ENCODE results near the gene GPR143. TPM values are rescaled to one million over a fixed set of nuclear protein-coding genes. Genes with fewer than 3 reads are reported as not detected.
"Not testable (repeated sequence)": the region's sequence is repeated elsewhere in the genome, so short reads cannot be mapped to it uniquely, and the experiment has no call there.

Gene GPR143
- 0.52 TPM for total RNA-seq

DNA sequence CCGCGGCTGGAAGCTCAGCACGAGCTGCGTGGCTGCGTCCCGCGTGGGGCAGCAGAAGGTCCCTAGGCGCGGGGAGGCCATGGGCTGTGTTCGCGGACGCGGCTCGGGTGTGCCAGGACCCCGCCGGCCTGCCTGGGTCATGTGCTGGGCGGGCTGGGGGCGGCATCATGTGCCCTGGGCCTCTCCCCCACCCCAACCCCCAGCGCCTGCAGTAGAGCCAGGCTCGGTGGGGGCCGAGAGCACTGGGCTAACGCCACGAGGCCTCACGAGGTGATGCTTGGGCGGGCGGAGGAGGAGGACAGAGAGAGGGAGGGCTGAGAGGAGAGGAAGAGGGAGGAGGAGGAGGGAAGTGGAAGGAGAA is at the start of gene GPR143:
Gene GPR143, minus strand, starts transcription at position 111 of the 361 bp plus-strand sequence. Its CDS starts 30 bp downstream, at position 81.
- Histone ChIP-seq H3K27ac (ENCODE audit: low read depth, low read length) (no peak within 1 kb of the TSS), H3K36me3 (ENCODE audit: control insufficient read depth in 3 of 3, insufficient read depth in 3 of 3, low read length in 3 of 3) (no peaks in the 10 kb centered on the region), H3K9me3 (ENCODE audit: control insufficient read depth in 3 of 3, low read length in 3 of 3) (no peaks in the 10 kb centered on the region), H3K4me3 (ENCODE audit: low read length in 3 of 3) (no peak within 1 kb of the TSS), H3K9ac (ENCODE audit: low read depth in 1 of 3, low read length in 3 of 3) (no peak within 1 kb of the TSS), H3K4me1 (ENCODE audit: control insufficient read depth in 3 of 3, insufficient read depth in 3 of 3, low read length in 3 of 3) (no peaks in the 10 kb centered on the region), H3K27me3 (ENCODE audit: control insufficient read depth in 3 of 3, insufficient read depth in 3 of 3, low read length in 3 of 3) (peaks cover 0 to 10% (median 10%) of the 10 kb centered on the region in 3 donors)

DNA sequence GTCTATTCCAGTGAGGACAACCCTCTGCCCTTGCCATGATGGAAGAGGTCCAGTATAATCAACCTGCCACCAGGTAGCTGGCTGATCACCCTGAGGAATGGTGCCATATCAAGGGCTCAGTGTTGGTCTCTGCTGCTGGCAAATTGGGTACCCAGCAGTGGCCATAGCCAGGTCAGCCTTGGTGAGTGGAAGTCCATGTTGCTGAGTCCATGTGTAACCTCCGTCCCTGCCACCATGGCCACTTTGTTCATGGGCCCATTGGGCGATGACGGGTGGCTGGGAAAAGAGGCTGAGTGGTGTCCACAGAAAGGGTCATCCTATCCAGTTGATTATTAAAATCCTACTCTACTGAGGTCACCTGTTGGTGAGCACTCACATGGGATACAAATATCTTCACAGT is 45.4 kb upstream of the GPR143 start:
- H3K9me3 ChIP-seq (ENCODE audit: control insufficient read depth in 3 of 3, low read length in 3 of 3); H3K27me3 ChIP-seq (ENCODE audit: control insufficient read depth in 3 of 3, insufficient read depth in 3 of 3, low read length in 3 of 3); H3K4me1 ChIP-seq (ENCODE audit: control insufficient read depth in 3 of 3, insufficient read depth in 3 of 3, low read length in 3 of 3); H3K4me3 ChIP-seq (ENCODE audit: low read length in 3 of 3); H3K36me3 ChIP-seq (ENCODE audit: control insufficient read depth in 3 of 3, insufficient read depth in 3 of 3, low read length in 3 of 3); H3K27ac ChIP-seq (ENCODE audit: low read depth, low read length); H3K9ac ChIP-seq (ENCODE audit: low read depth in 1 of 3, low read length in 3 of 3): not testable (repeated sequence)

DNA sequence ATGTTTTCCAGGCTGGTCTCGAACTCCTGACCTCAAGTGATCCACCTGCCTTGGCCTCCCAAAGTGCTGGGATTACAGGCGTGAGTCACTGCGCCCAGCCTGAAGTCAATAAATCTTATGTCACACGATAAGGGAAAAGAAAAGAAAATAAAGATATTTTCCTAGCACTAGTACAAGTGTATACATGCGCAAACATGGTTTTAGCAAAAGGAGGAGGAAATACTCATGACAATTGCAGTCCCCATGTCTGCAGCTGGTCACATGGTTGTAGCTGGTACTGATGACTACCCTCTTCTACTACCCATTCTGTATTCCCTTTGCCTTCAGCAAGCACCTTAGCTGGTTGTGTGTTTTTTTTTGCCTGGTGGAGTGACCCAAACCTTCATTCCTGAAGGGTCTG is 44.2 kb upstream of the GPR143 start:
- not testable (repeated sequence) for H3K27me3 ChIP-seq (ENCODE audit: control insufficient read depth in 3 of 3, insufficient read depth in 3 of 3, low read length in 3 of 3); H3K4me3 ChIP-seq (ENCODE audit: low read length in 3 of 3); H3K36me3 ChIP-seq (ENCODE audit: control insufficient read depth in 3 of 3, insufficient read depth in 3 of 3, low read length in 3 of 3); H3K9me3 ChIP-seq (ENCODE audit: control insufficient read depth in 3 of 3, low read length in 3 of 3); H3K27ac ChIP-seq (ENCODE audit: low read depth, low read length); H3K9ac ChIP-seq (ENCODE audit: low read depth in 1 of 3, low read length in 3 of 3); H3K4me1 ChIP-seq (ENCODE audit: control insufficient read depth in 3 of 3, insufficient read depth in 3 of 3, low read length in 3 of 3)

DNA sequence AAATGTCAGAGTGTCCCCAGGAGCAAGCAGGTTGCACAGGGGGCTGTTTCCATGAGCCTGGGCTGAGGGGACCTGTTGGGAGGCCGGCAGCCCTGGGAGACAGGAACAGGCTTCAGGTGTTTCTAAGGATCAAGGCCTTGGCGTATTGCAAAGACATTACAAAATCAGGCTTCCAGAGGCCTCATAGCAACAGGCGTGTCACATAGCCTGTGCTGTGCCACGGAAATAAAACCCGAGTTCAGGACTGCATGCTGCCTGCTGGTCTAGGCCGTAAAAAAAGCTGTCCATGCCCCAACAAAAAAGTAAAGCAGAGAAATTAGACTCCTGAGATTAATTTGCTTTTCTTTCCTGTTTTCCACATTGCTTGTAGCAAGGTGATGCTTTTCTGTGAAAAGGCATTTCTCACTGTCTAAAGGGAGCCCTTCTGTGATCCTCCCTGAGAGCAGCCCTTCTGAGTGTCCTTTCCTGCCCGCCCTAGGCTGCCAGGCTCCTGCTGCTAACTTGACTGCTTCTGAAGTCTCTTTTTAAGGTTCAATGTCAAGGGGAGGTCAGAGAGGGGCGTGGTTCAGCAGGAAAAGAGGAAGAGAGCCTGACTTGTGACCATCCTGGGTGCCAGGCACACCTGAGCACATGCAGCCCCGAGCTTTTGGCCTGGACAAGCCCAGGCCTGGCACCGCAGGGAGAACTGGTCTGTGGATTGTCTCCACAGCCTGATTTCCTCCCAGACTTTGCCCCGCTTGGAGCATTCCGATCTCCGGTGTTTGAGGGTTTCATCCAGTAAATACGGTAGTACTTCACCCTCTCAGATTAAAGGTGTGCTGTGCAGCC is 41.9 kb upstream of the GPR143 start:
- Histone ChIP-seq H3K9ac (ENCODE audit: low read depth in 1 of 3, low read length in 3 of 3) (no peak overlapping the region), H3K27ac (ENCODE audit: low read depth, low read length) (no peak overlapping the region), H3K27me3 (ENCODE audit: control insufficient read depth in 3 of 3, insufficient read depth in 3 of 3, low read length in 3 of 3) (no peaks in the 10 kb centered on the region), H3K9me3 (ENCODE audit: control insufficient read depth in 3 of 3, low read length in 3 of 3) (no peaks in the 10 kb centered on the region), H3K4me3 (ENCODE audit: low read length in 3 of 3) (no peak overlapping the region), H3K36me3 (ENCODE audit: control insufficient read depth in 3 of 3, insufficient read depth in 3 of 3, low read length in 3 of 3) (no peaks in the 10 kb centered on the region), H3K4me1 (ENCODE audit: control insufficient read depth in 3 of 3, insufficient read depth in 3 of 3, low read length in 3 of 3) (no peaks in the 10 kb centered on the region)

DNA sequence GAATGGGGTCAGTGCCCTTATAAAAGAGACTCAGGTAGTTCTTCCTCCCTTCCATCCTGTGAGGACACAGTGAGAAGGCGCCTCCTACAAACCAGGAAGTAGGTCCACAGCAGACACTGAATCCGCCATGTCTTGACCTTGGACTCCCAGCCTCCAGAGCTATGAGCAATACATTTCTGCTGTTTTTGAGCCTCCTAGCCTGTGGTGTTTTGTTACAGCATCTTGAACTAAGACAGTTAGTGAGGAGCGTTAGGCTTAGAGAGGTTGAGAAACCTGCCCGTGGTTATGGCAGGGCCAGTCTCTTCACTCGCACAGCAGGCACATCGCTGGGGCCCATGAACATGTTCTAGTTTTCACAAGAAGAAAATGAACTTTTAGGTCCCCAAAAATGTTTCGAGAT is 40.3 kb upstream of the GPR143 start:
- Histone ChIP-seq H3K4me3 (ENCODE audit: low read length in 3 of 3) (no peak overlapping the region), H3K27ac (ENCODE audit: low read depth, low read length) (no peak overlapping the region), H3K36me3 (ENCODE audit: control insufficient read depth in 3 of 3, insufficient read depth in 3 of 3, low read length in 3 of 3) (no peaks in the 10 kb centered on the region), H3K4me1 (ENCODE audit: control insufficient read depth in 3 of 3, insufficient read depth in 3 of 3, low read length in 3 of 3) (no peaks in the 10 kb centered on the region), H3K27me3 (ENCODE audit: control insufficient read depth in 3 of 3, insufficient read depth in 3 of 3, low read length in 3 of 3) (no peaks in the 10 kb centered on the region), H3K9ac (ENCODE audit: low read depth in 1 of 3, low read length in 3 of 3) (no peak overlapping the region), H3K9me3 (ENCODE audit: control insufficient read depth in 3 of 3, low read length in 3 of 3) (no peaks in the 10 kb centered on the region)

DNA sequence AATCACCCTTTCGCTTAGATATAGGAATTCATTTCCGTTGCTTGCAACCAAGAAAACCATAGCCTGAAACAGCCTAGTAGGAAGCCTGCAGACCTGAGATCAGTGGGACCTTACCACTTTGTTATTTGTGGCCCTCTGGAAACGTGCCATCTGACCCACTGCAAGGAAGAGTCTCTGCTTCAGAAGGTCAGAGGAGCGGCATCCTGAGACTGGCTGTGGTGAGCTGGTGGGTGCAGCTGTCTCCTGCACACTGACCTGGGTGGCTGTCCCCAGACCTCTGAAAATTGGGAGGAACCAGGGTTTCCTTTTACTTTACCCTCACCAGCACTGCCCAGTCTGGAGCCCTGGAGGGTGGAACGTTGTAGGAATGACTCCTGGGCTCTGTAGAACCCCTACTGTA is 38.8 kb upstream of the GPR143 start:
- Histone ChIP-seq H3K9me3 (ENCODE audit: control insufficient read depth in 3 of 3, low read length in 3 of 3) (no peaks in the 10 kb centered on the region), H3K27ac (ENCODE audit: low read depth, low read length) (no peak overlapping the region), H3K4me3 (ENCODE audit: low read length in 3 of 3) (no peak overlapping the region), H3K36me3 (ENCODE audit: control insufficient read depth in 3 of 3, insufficient read depth in 3 of 3, low read length in 3 of 3) (no peaks in the 10 kb centered on the region), H3K4me1 (ENCODE audit: control insufficient read depth in 3 of 3, insufficient read depth in 3 of 3, low read length in 3 of 3) (no peaks in the 10 kb centered on the region), H3K27me3 (ENCODE audit: control insufficient read depth in 3 of 3, insufficient read depth in 3 of 3, low read length in 3 of 3) (no peaks in the 10 kb centered on the region), H3K9ac (ENCODE audit: low read depth in 1 of 3, low read length in 3 of 3) (no peak overlapping the region)

DNA sequence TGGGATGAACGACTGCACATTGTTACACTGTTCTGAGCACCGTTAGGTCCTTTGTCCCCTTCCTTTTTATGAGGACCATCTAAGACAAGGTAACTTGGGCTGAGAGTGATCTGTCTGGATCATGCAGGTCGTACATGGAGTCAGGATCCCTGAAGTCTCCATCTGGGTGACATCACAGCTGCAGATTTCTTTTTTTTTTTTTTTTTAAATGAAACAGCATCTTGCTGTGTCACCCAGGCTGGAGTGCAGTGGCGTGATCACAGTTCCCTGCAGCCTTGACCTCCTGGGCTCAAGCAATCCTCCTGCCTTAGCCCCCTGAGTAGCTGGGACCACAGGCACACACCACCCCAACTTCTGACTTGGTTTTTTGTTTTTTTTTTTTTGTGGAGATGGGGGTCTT is 37.1 kb upstream of the GPR143 start:
- no peak overlapping the region for H3K9ac ChIP-seq (ENCODE audit: low read depth in 1 of 3, low read length in 3 of 3)
- no peaks in the 10 kb centered on the region for H3K9me3 ChIP-seq (ENCODE audit: control insufficient read depth in 3 of 3, low read length in 3 of 3)
- H3K4me3 ChIP-seq (ENCODE audit: low read length in 3 of 3): no peak overlapping the region
- no peaks in the 10 kb centered on the region for H3K27me3 ChIP-seq (ENCODE audit: control insufficient read depth in 3 of 3, insufficient read depth in 3 of 3, low read length in 3 of 3)
- H3K36me3 ChIP-seq (ENCODE audit: control insufficient read depth in 3 of 3, insufficient read depth in 3 of 3, low read length in 3 of 3): no peaks in the 10 kb centered on the region
- H3K4me1 ChIP-seq (ENCODE audit: control insufficient read depth in 3 of 3, insufficient read depth in 3 of 3, low read length in 3 of 3): no peaks in the 10 kb centered on the region
- H3K27ac ChIP-seq (ENCODE audit: low read depth, low read length): no peak overlapping the region

DNA sequence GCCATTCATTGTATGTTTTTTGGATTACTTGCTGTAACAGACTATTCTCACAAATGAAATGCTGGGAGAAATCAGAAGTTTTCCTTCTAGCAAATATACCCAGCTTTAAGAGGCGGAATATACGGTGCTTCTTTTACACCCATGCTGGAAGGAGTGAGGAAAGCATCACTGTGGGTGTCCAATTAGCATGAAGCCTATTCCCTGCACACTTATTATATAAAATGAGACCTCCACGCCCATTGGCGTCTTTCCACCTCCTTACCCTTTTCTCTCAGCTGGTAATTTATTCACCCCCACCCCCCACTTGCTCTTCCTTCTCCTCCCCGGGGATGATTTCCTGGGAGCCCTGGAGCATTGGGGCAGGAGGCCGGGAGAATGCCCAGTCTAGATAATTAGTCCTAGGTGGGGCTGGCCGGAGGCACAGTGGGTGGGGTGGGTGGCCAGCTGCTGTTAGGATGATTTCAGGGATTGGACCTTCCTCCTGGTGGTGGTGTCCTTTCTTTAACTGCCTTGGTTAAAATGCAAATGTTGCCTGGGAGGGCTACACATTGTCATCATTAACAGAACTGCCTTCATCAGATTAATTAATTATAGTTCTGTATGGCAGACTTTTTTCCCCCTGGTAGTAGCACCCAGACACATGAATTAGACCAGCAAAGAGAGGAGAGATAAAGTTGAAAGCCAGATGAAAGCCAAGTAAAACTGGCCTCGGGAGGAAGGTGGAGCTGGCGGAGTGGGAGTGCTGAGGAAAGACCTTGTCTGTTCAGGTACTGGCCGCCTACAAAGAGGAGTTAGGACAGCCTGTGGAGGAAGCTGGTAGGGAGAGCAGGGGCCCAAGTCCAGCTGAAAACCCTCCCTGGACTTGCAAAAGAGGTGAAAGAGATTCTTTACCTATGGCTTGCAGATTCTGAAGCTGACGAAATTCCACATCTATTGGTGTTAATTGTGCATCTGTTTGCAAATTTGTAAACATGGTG is 32.0 kb upstream of the GPR143 start:
- no peak overlapping the region for H3K4me3 ChIP-seq (ENCODE audit: low read length in 3 of 3)
- no peaks in the 10 kb centered on the region for H3K27me3 ChIP-seq (ENCODE audit: control insufficient read depth in 3 of 3, insufficient read depth in 3 of 3, low read length in 3 of 3)
- no peaks in the 10 kb centered on the region for H3K4me1 ChIP-seq (ENCODE audit: control insufficient read depth in 3 of 3, insufficient read depth in 3 of 3, low read length in 3 of 3)
- no peak overlapping the region for H3K9ac ChIP-seq (ENCODE audit: low read depth in 1 of 3, low read length in 3 of 3)
- H3K9me3 ChIP-seq (ENCODE audit: control insufficient read depth in 3 of 3, low read length in 3 of 3): peaks cover 0 to 2% (median 0%) of the 10 kb centered on the region in 3 donors
- no peaks in the 10 kb centered on the region for H3K36me3 ChIP-seq (ENCODE audit: control insufficient read depth in 3 of 3, insufficient read depth in 3 of 3, low read length in 3 of 3)
- H3K27ac ChIP-seq (ENCODE audit: low read depth, low read length): no peak overlapping the region

DNA sequence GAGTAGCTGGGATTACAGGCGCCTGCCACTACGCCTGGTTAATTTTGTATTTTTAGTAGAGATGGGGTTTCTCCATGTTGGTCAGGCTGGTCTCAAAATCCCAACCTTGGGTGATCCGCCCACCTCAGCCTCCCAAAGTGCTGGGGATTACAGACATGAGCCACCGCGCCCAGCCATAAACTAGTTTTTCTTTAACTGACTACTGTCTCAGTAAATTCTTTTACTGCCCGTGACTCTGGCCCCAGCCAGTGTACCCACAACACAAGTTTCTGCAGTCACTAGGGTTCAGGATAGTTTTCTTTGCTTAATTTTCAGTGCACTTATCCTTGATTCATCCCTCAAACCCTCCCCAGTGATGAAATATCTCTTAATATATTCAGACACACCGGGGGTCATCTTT is 28.8 kb upstream of the GPR143 start:
- Histone ChIP-seq H3K9ac (ENCODE audit: low read depth in 1 of 3, low read length in 3 of 3) (no peak overlapping the region), H3K4me1 (ENCODE audit: control insufficient read depth in 3 of 3, insufficient read depth in 3 of 3, low read length in 3 of 3) (no peaks in the 10 kb centered on the region), H3K36me3 (ENCODE audit: control insufficient read depth in 3 of 3, insufficient read depth in 3 of 3, low read length in 3 of 3) (no peaks in the 10 kb centered on the region), H3K4me3 (ENCODE audit: low read length in 3 of 3) (no peak overlapping the region), H3K27me3 (ENCODE audit: control insufficient read depth in 3 of 3, insufficient read depth in 3 of 3, low read length in 3 of 3) (no peaks in the 10 kb centered on the region), H3K27ac (ENCODE audit: low read depth, low read length) (no peak overlapping the region), H3K9me3 (ENCODE audit: control insufficient read depth in 3 of 3, low read length in 3 of 3) (peaks cover 0 to 2% (median 0%) of the 10 kb centered on the region in 3 donors)

DNA sequence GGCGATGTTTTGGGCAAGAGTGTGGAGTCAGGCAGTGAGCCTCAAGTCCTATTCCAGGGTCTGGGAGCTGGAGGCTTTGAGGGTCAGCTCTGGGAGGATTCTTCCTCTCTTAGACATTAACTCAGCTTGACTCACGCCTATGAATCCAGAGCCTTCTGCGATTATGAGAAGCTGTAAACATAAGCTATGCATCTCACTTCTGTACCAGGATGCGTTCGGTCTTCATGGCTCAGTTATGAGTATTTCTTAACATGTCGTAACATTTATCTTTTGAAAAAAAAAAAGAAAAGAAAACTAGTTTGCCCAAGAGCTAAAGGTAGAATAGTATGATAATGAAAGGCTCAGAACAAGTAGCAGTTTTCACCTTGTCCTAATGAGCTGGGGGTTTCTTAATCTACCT is 25.2 kb upstream of the GPR143 start:
- no peak overlapping the region for H3K27ac ChIP-seq (ENCODE audit: low read depth, low read length)
- peaks cover 0 to 13% (median 6%) of the 10 kb centered on the region in 3 donors for H3K27me3 ChIP-seq (ENCODE audit: control insufficient read depth in 3 of 3, insufficient read depth in 3 of 3, low read length in 3 of 3)
- no peak overlapping the region for H3K9ac ChIP-seq (ENCODE audit: low read depth in 1 of 3, low read length in 3 of 3)
- no peaks in the 10 kb centered on the region for H3K36me3 ChIP-seq (ENCODE audit: control insufficient read depth in 3 of 3, insufficient read depth in 3 of 3, low read length in 3 of 3)
- H3K4me1 ChIP-seq (ENCODE audit: control insufficient read depth in 3 of 3, insufficient read depth in 3 of 3, low read length in 3 of 3): peaks cover 0 to 3% (median 0%) of the 10 kb centered on the region in 3 donors
- peaks cover 0 to 2% (median 0%) of the 10 kb centered on the region in 3 donors for H3K9me3 ChIP-seq (ENCODE audit: control insufficient read depth in 3 of 3, low read length in 3 of 3)
- no peak overlapping the region for H3K4me3 ChIP-seq (ENCODE audit: low read length in 3 of 3)

Data from skeletal muscle tissue (tissue), 4 donors.